ENCODE data around the gene FBXO8. TPM values are rescaled to one million over a fixed set of nuclear protein-coding genes. Genes with fewer than 3 reads are reported as not detected.

The FBXO8 gene
- total RNA-seq, 1 experiment from 2014 or later: 11.7 TPM

- intact Hi-C loops (cut with micrococcal nuclease; ENCODE audit: unreplicated experiment): no loop called here
- ChIA-PET POLR2A (ENCODE audit: low non-redundant PET) (interaction anchor here (0.7 kb wide), 1 partner anchor 71 kb away, joined by 7 read pairs; no protein-coding TSS in a partner anchor), CTCF (interaction anchor here (0.7 kb wide), 1 partner anchor 815 kb away, joined by 4 read pairs; no protein-coding TSS in a partner anchor)
- Histone ChIP-seq H3K27me3 (replicated peaks; ENCODE audit: insufficient read depth, low read depth, low read length, poor library complexity) (no peaks in the 10 kb centered on the region), H3K36me3 (ENCODE audit: insufficient read depth, low read length, poor library complexity, severe bottlenecking) (no peaks in the 10 kb centered on the region), H3K4me3 (ENCODE audit: low read depth, low read length, poor library complexity, severe bottlenecking) (no peak overlapping the region), H3K4me1 (ENCODE audit: insufficient read depth, low read length, poor library complexity, severe bottlenecking) (peaks cover 7% of the 10 kb centered on the region), H3K9me3 (ENCODE audit: low read depth, low read length, poor library complexity, severe bottlenecking) (no peaks in the 10 kb centered on the region), H3K27ac (ENCODE audit: low read depth, low read length, poor library complexity, severe bottlenecking) (no peak overlapping the region)
- no peak for DNase-seq (ENCODE audit: low spot score)
- no peak for TF ChIP-seq CTCF (conservative IDR thresholded peaks at IDR 0.05; ENCODE audit: low read depth, low read length)
- TF ChIP-seq EZH2 (IDR thresholded peaks at IDR 0.05; ENCODE audit: borderline replicate concordance, low read depth, low read length, poor library complexity, severe bottlenecking): no peak
- BruUV-seq (replicated peaks): no TSS peak
Observed at GRCh38 chr4:174215961-174216680, 67.3 kb downstream of the FBXO8 start.

- H3K36me3 ChIP-seq (ENCODE audit: insufficient read depth, low read length, poor library complexity, severe bottlenecking): no peaks in the 10 kb centered on the region
- no peaks in the 10 kb centered on the region for H3K9me3 ChIP-seq (ENCODE audit: low read depth, low read length, poor library complexity, severe bottlenecking)
- H3K4me3 ChIP-seq (ENCODE audit: low read depth, low read length, poor library complexity, severe bottlenecking): no peak overlapping the region
- no peaks in the 10 kb centered on the region for H3K27me3 ChIP-seq (replicated peaks; ENCODE audit: insufficient read depth, low read depth, low read length, poor library complexity)
- intact Hi-C loops (cut with micrococcal nuclease; ENCODE audit: unreplicated experiment): no loop called here
- H3K27ac ChIP-seq (ENCODE audit: low read depth, low read length, poor library complexity, severe bottlenecking): no peak overlapping the region
- CTCF ChIA-PET: no interaction called here
- peaks cover 7% of the 10 kb centered on the region for H3K4me1 ChIP-seq (ENCODE audit: insufficient read depth, low read length, poor library complexity, severe bottlenecking)
- POLR2A ChIA-PET (ENCODE audit: low non-redundant PET): no interaction called here
- no TSS peak for BruUV-seq (replicated peaks)
- DNase-seq (ENCODE audit: low spot score): no peak
- TF ChIP-seq CTCF (conservative IDR thresholded peaks at IDR 0.05; ENCODE audit: low read depth, low read length) (no peak), EZH2 (IDR thresholded peaks at IDR 0.05; ENCODE audit: borderline replicate concordance, low read depth, low read length, poor library complexity, severe bottlenecking) (no peak)
Observed at GRCh38 chr4:174215057-174215456, 68.4 kb downstream of the FBXO8 start.

DNA sequence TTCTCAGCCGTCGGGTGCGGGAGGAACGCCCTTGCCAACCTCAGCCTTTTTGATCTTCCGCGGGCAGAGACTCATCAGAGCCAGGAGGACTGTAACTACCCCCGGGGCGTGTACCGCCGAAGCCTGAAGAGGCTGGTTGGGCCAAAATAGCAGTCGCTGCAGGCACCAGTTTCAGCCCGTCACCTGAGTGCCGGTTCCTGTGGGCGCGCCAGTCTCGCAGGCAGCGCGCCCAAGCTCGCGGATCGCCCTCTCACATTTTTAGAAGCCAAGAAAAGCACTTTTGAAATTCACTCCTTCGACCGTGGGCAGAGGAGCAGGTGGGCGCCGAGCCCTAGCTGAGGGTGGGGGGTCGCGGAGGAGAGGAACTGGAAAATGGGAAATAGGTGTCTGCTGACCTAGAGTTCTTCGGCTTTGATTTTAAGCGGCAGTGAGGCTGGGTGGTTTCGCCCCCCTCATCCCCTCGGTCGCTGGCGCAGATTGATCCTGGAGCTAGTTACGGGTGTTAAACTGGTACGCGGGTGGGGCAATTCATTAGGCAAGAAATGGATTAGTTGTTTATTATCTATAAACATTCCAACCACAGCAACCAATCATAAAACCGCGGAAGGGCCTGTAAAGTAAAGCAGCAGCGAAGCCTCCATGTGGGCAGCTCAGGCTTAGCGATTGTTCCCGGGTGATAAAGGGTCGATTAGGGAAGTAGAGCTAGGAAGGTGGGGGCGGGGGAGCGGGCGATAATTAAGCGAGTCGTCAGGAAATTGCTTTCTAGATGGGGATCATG lies 69.2 kb downstream of the FBXO8 start:
- Histone ChIP-seq H3K36me3 (ENCODE audit: insufficient read depth, low read length, poor library complexity, severe bottlenecking) (no peaks in the 10 kb centered on the region), H3K27ac (ENCODE audit: low read depth, low read length, poor library complexity, severe bottlenecking) (no peak overlapping the region), H3K9me3 (ENCODE audit: low read depth, low read length, poor library complexity, severe bottlenecking) (no peaks in the 10 kb centered on the region), H3K27me3 (replicated peaks; ENCODE audit: insufficient read depth, low read depth, low read length, poor library complexity) (no peaks in the 10 kb centered on the region), H3K4me3 (ENCODE audit: low read depth, low read length, poor library complexity, severe bottlenecking) (no peak overlapping the region), H3K4me1 (ENCODE audit: insufficient read depth, low read length, poor library complexity, severe bottlenecking) (peaks cover 9% of the 10 kb centered on the region)
- ChIA-PET CTCF (no interaction called here), POLR2A (ENCODE audit: low non-redundant PET) (no interaction called here)
- TF ChIP-seq CTCF (conservative IDR thresholded peaks at IDR 0.05; ENCODE audit: low read depth, low read length) (no peak), EZH2 (IDR thresholded peaks at IDR 0.05; ENCODE audit: borderline replicate concordance, low read depth, low read length, poor library complexity, severe bottlenecking) (no peak)
- BruUV-seq (replicated peaks): no TSS peak
- intact Hi-C loops (cut with micrococcal nuclease; ENCODE audit: unreplicated experiment): no loop called here
- DNase-seq (ENCODE audit: low spot score): no peak
